NCI-H2171 (cell line): ENCODE measurements around the gene MAMDC2.
A peak's percentile ranks its signal among the peaks of the same experiment; 100 is the strongest.

Experiments used
- DNase-seq: peaks from one replicate; lab custom pipeline; 2025; lab: John Stamatoyannopoulos, UW

MAMDC2 gene

GRCh38 chr9:70136632-70137031 lies 93.0 kb downstream of the MAMDC2 start:
- no peak for DNase-seq

- no peak for DNase-seq
These were observed 93.9 kb downstream of the MAMDC2 start for GRCh38 chr9:70137577-70137976.

DNA sequence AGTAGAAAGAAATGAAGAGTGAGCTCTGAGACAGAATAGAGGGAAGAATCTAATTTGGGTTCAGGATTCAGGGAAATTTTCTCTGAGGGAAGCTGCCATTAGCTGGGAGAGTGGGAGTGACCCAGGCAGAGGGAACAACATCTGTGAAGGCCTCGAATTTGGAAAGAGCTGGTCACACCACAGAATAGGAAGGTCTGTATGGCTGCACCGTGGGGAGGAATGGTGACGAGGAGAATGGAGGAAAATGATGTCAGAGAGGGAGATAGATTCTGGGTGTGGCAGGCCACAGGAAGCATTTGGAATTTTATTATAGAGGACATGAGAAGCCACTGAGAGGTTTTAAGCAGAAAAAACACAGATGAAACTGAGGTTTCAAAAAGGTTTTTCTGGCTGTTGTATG lies 98.5 kb downstream of the MAMDC2 start:
- DNase-seq, result no peak

- no peak for DNase-seq
These were observed 99.9 kb downstream of the MAMDC2 start for GRCh38 chr9:70143394-70144130.

- no peak for DNase-seq
These were observed 100.5 kb downstream of the MAMDC2 start for GRCh38 chr9:70144131-70144503.

- no peak for DNase-seq
These were observed 102.3 kb downstream of the MAMDC2 start for GRCh38 chr9:70145981-70146380.

DNA sequence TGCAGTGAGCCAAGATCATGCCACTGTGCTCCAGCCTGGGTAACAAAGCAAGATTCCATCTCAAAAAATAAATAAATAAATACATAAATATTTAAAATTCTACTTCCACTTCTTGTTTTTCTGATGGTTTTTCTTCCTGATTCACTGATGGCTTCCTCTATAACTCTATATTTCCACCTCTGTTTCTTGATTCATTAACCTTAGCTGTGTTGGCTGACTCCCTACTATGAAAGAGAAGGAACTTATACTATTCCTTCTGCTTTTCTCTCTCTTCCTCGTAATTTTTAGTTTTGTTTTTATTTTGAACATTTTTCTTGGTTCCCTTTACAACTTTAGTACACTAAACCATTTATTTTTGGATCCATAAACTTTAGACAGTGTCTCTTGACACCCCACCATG lies 103.5 kb downstream of the MAMDC2 start:
- DNase-seq, result no peak

DNA sequence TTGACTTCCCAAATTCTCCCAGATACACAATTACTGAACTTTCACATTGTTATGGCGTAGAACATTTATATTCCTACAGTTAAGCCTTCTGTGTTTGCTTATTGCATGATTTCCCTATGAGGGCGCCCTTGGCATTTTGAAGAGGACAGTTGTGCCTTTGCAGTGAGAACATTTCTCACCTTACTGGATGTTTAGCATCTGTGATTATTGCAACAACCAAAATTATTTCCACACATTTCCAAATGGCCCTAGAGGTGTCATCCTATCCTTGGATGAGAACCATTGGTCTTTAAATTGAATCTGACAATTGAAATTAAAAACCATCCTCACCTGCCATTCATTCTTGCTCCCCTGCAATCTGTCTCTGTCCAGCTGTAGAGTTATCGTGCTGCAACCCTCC lies 104.0 kb downstream of the MAMDC2 start:
- no peak for DNase-seq

- no peak for DNase-seq
These were observed 108.7 kb downstream of the MAMDC2 start for GRCh38 chr9:70152350-70152749.

GRCh38 chr9:70156729-70157128 lies 113.1 kb downstream of the MAMDC2 start:
- no peak for DNase-seq

GRCh38 chr9:70159630-70160029 lies 116.0 kb downstream of the MAMDC2 start:
- DNase-seq, result no peak

GRCh38 chr9:70160686-70161600 lies 117.3 kb downstream of the MAMDC2 start:
- DNase-seq, result no peak

DNA sequence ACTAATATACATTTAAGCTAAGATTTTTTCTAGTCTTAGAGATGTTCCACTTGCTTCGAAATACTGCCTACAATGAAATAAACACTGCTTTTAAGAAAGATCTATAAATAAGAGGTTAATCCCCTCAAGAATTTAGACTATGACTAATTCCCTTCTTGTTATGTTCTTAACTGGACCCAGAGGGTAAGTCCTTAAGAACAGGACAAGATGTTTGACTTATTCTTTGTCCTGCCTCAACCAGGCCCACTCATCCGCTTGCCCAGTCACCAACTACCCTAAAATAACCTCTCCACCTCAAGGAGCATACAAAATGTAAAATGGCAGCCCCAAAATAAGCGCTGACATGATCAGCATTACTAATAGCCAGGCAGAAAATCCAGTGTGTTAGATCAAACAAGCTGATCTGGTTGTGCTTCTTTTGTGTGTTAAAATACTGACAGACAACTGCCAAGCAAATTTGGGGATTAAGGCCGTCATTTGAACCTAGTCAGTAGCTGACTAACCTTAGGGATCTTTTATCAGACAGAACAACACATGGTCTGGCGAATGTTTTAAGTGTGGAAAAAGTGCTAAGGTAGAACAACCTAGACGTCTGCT lies 121.5 kb downstream of the MAMDC2 start:
- DNase-seq, result no peak

GRCh38 chr9:70168521-70168920 lies 124.9 kb downstream of the MAMDC2 start:
- DNase-seq, result no peak

GRCh38 chr9:70169222-70169621 lies 125.6 kb downstream of the MAMDC2 start:
- DNase-seq, result no peak

GRCh38 chr9:70170151-70170790 lies 126.6 kb downstream of the MAMDC2 start:
- peak; percentile 67 for DNase-seq

- DNase-seq, result no peak
These were observed 128.9 kb downstream of the MAMDC2 start for GRCh38 chr9:70172532-70172931.

DNA sequence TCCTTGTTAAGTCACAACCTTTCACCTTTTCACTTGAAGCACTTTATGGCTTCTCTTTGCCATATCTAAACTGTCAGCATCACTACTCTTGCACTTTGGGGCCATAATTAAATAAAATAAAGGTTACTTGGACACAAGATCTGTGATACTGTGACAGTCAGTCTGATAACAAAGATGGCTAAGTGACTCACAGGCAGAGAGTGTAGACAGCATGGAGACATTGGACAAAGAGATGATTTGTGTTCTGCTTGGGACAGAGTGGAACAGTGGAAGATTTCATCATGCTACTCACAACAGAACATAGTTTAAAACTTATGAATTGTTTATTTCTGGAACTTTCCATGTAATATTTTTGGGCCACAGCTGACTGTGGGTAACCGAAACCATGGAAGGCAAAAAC lies 133.5 kb downstream of the MAMDC2 start:
- no peak for DNase-seq

DNA sequence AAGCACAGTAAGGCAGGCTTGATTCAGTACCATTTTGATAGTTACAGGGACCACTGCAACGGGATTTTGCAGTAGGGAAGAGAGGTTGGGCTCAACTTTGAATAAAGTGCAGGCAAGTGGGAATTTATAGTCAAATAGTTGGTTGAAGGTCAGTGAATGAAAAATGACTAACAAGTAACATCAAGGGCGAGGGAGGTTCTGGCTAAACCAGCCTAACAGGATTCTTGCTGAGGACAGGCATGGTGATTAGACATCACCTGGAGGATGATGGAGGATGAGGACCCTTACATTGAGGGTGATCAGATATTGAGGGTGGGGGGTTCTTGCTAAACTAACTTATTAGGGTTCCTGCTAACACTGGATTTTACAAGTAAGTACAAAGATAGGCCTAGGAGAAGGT lies 149.1 kb downstream of the MAMDC2 start:
- no peak for DNase-seq

DNA sequence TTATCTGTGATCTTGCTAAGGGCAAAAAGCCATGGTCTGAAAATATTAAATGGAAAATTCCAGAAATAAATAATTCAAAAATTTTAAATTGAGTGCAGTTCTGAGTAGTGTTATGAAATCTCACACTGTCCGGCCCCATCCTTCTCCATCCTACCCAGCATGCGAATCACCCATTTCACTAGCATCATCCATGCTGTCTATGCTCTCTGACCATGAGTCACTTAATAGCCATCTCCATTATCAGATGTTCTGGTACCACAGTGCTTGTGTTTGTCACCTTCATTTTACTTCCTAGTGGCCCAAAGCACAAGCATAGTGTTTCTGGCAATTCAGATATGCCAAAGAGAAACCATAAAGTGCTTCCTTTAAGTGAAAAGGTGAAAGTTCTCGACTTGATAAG lies 151.8 kb downstream of the MAMDC2 start:
- DNase-seq, result no peak

- DNase-seq, result no peak
These were observed 153.8 kb downstream of the MAMDC2 start for GRCh38 chr9:70197216-70198044.

- peak; percentile 19 for DNase-seq
These were observed 161.1 kb downstream of the MAMDC2 start for GRCh38 chr9:70204743-70205142.
